NCI-H128 (cell line): ENCODE data around the gene SARS2.

Experiments used
- DNase-seq: peaks from one replicate; lab custom pipeline; 2025; ENCODE audit not compliant: unreplicated experiment; lab: John Stamatoyannopoulos, UW

The SARS2 gene

DNA sequence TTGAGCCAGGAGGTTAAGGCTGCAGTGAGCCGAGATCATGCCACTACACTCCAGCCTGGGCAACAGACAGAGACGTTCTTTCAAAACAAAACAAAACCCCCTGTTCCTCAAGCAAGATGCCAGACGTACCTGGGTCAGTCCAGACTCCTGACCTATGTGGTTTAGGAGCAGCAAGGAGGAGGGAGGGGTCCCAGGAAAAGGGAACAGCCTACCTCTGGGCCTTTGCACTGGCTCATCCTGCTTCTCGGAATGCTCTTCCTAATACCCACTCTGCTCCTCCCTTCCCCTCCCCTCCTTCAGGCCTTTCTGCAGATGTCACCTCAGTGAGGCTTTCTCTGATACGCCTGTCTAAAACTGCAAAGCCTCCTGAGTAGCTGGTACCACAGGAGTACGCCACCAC is 62.0 kb downstream of the SARS2 start:
- DNase-seq: no peak

GRCh38 chr19:38867171-38867780 is 63.3 kb downstream of the SARS2 start:
- DNase-seq: no peak
